Uterus (tissue), 2 donors: ENCODE data around the gene GPR161.

Experiments
- POLR2A ChIP-seq, 2 donors: fragments of 450-650 bp; IDR thresholded peaks; one replicate each; pipeline ENCODE4 v1.6.1; 2016; ENCODE audit warnings: antibody characterized with exemption in 2 of 2, mild to moderate bottlenecking in 1 of 2, moderate library complexity in 1 of 2
- TF ChIP-seq, protein P1 (sequence below), 4 experiments: fragments of 200-600 bp in 2 of 4; fragments of 450-650 bp in 2 of 4; sonication (generic) in 2 of 4; IDR thresholded peaks; one replicate each; pipeline ENCODE4 v1.5.1; 2016 to 2019; ENCODE audit warnings: antibody characterized with exemption in 4 of 4, mild to moderate bottlenecking in 2 of 4, moderate library complexity in 1 of 4

DNA sequence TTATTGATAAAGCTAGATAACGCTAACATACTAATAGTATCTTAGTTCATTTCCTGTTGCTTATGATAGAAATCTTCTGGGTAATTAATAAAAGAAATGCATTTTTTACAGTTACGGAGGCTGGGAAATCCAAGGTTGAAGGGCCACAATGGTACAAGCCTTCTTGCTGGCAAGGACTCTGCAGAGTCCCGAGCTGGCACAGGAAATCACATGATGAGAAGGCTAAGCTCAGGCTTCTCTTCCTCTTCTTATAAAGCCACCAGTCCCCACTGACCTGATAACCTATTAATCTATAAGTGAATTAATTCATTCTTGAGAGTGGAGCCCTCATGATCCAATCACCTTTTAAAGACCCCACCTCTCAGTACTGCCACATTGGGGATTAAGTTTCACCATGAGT lies 82.6 kb downstream of the GPR161 start:
- TF ChIP-seq, protein P1, sequence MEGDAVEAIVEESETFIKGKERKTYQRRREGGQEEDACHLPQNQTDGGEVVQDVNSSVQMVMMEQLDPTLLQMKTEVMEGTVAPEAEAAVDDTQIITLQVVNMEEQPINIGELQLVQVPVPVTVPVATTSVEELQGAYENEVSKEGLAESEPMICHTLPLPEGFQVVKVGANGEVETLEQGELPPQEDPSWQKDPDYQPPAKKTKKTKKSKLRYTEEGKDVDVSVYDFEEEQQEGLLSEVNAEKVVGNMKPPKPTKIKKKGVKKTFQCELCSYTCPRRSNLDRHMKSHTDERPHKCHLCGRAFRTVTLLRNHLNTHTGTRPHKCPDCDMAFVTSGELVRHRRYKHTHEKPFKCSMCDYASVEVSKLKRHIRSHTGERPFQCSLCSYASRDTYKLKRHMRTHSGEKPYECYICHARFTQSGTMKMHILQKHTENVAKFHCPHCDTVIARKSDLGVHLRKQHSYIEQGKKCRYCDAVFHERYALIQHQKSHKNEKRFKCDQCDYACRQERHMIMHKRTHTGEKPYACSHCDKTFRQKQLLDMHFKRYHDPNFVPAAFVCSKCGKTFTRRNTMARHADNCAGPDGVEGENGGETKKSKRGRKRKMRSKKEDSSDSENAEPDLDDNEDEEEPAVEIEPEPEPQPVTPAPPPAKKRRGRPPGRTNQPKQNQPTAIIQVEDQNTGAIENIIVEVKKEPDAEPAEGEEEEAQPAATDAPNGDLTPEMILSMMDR (IDR thresholded peaks at IDR 0.05) = no peak
- TF ChIP-seq POLR2A (IDR thresholded peaks at IDR 0.05) = no peak
